ENCODE measurements around the gene DHX36. TPM values are rescaled to one million over a fixed set of nuclear protein-coding genes. Genes with fewer than 3 reads are reported as not detected.
A peak's percentile ranks its signal among the peaks of the same experiment; 100 is the strongest.

Gene DHX36
- total RNA-seq, 4 donors from 2014 or later: 28.5 to 113 (median 50.0) TPM

DNA sequence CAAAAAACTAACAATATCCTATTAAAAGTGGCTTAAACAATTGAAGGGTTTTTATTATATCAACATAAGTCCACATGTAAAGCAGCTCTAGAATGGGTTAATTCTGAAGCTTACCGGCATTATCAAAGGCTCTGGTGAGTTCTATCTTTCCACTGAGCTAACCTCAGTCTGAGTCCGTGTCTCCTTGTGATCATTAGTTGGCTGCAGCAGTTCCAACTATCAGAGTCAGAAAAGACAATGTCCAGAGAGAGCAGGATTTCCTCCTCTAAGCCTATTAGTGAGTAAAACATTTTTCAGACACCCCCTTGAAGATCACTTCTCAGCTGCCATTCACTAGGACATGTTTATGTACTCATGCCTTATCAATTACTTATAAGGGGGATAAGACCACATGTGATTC, 49.9 kb downstream of the DHX36 start:
- intact Hi-C loops (cut with DNase I; ENCODE audit: low total_unique reads): no loop called here
- in situ Hi-C loops (cut with MboI; ENCODE audit: low pct_ligation_motif_present in 1 of 4, low pct_unique_long_range_greater_than_20kb in 1 of 4, low sequenced_read_pairs in 3 of 4): no loop called here
- Histone ChIP-seq H3K4me3 (no peak overlapping the region), H3K9me3 (no peaks in the 10 kb centered on the region), H3K4me1 (no peaks in the 10 kb centered on the region), H3K27ac (no peak overlapping the region), H3K27me3 (no peaks in the 10 kb centered on the region), H3K36me3 (peaks cover 0 to 63% (median 16%) of the 10 kb centered on the region in 4 donors)
- no peak for DNase-seq
- no peak for TF ChIP-seq CTCF (IDR thresholded peaks at IDR 0.05)
- TF ChIP-seq POLR2AphosphoS5 (IDR thresholded peaks at IDR 0.05): no peak
- TF ChIP-seq EP300 (IDR thresholded peaks at IDR 0.05; ENCODE audit: low read depth): no peak
- no peak for TF ChIP-seq POLR2A (IDR thresholded peaks at IDR 0.05)
- WGBS, 2 donors (ENCODE audit: low coverage in 1 of 2): 60 to 69% methylated on average over 1 to 2 of the region's 2 CpGs

DNA sequence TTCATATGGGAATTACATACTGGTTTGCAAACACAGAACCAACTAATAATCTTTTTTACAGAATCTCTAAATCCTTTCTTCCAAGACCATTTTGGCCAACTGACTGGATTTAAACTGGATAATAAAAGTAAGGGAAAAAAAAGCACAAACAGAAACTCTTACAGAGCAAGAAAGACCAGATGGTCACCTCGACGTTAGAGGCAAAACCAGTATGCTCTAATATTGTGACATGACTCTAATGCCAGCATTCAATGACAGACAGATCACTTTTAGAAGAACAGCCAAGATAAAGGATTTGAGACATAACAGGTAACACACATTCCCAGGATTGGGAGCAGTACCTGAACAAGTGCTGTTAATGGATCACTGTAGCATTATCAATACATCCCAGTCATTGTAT, 50.9 kb downstream of the DHX36 start:
- in situ Hi-C loops (cut with MboI; ENCODE audit: low pct_ligation_motif_present in 1 of 4, low pct_unique_long_range_greater_than_20kb in 1 of 4, low sequenced_read_pairs in 3 of 4) (no loop called here), intact Hi-C loops (cut with DNase I; ENCODE audit: low total_unique reads) (no loop called here)
- Histone ChIP-seq H3K4me3 (no peak overlapping the region), H3K4me1 (no peaks in the 10 kb centered on the region), H3K27ac (no peak overlapping the region), H3K27me3 (no peaks in the 10 kb centered on the region), H3K36me3 (peaks cover 0 to 54% (median 16%) of the 10 kb centered on the region in 4 donors), H3K9me3 (no peaks in the 10 kb centered on the region)
- WGBS, 2 donors (ENCODE audit: low coverage in 1 of 2): 61 to 72% methylated on average over 2 of the region's 2 CpGs
- TF ChIP-seq EP300 (IDR thresholded peaks at IDR 0.05; ENCODE audit: low read depth) (no peak), CTCF (IDR thresholded peaks at IDR 0.05) (no peak)
- no peak for DNase-seq

- no peaks in the 10 kb centered on the region for H3K9me3 ChIP-seq
- no peak for DNase-seq
- H3K27ac ChIP-seq: no peak overlapping the region
- in situ Hi-C loops (cut with MboI; ENCODE audit: low pct_ligation_motif_present in 1 of 4, low pct_unique_long_range_greater_than_20kb in 1 of 4, low sequenced_read_pairs in 3 of 4): loop anchor here (5.0 to 10.0 kb wide), 2 partner anchors 157 to 160 kb away; no protein-coding TSS in a partner anchor
- TF ChIP-seq POLR2AphosphoS5 (IDR thresholded peaks at IDR 0.05) (no peak), CTCF (IDR thresholded peaks at IDR 0.05) (no peak), EP300 (IDR thresholded peaks at IDR 0.05; ENCODE audit: low read depth) (no peak), POLR2A (IDR thresholded peaks at IDR 0.05) (no peak)
- H3K27me3 ChIP-seq: no peaks in the 10 kb centered on the region
- peaks cover 0 to 3% (median 0%) of the 10 kb centered on the region in 4 donors for H3K4me1 ChIP-seq
- peaks cover 0 to 19% (median 0%) of the 10 kb centered on the region in 4 donors for H3K36me3 ChIP-seq
- H3K4me3 ChIP-seq: no peak overlapping the region
- 80% methylated on average over 8 of the region's 8 CpGs; no CpG with 5 or more reads in 1 of the 2 donors for WGBS, 2 donors (ENCODE audit: low coverage in 1 of 2)
- intact Hi-C loops (cut with DNase I; ENCODE audit: low total_unique reads): loop anchor here (5.0 to 10.0 kb wide), 2 partner anchors 152 to 250 kb away; no protein-coding TSS in a partner anchor
Observed at GRCh38 chr3:154254527-154254926, 69.8 kb downstream of the DHX36 start.

DNA sequence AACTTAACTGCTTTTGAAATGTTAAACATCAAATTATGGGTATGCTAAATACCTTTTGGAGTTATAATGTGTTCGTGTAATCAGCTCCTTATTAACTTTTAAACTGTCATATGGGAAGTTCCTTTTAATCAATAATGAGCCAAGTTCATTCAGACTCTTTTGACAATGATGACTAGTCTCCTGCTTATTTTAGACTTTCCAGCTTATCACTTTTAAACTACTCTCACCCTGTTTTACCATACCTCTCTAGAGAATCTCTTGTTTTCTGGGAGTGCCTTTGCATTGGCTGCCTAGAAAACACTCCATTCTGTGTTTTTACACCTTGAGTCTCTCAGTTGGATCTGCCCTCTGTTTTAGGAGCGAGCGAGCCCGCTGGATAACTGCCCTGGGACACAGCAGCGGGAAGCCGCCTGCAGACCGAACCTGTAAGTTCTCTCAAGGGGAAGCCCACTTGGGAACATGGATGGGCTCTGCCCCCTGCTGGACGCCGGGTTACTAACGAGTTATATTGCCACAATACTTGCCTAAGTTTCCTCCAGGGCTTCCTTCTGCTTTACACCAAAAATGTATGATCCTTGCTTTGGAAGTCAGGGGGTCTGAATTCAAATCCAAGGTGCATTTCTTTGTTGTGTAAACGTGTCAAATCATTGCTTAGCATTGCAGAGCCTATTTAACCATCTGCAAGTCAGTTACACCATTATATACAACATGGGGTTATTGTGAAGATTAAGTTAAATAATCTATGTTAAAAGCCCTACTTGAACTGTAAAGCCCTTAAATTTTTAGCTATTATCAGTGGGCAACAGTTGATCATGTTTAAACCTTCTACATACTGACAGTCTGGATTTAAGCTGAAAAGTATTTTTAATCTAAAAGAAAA, 71.3 kb downstream of the DHX36 start:
- TF ChIP-seq POLR2A (IDR thresholded peaks at IDR 0.05) (no peak), EP300 (IDR thresholded peaks at IDR 0.05; ENCODE audit: low read depth) (no peak), CTCF (IDR thresholded peaks at IDR 0.05) (peak; percentile 83 to 92 (median 89)), POLR2AphosphoS5 (IDR thresholded peaks at IDR 0.05) (peak in 1 of 3 donors; percentile 35)
- Histone ChIP-seq H3K9me3 (no peaks in the 10 kb centered on the region), H3K27me3 (no peaks in the 10 kb centered on the region), H3K27ac (no peak overlapping the region), H3K4me1 (peaks cover 0 to 3% (median 0%) of the 10 kb centered on the region in 4 donors), H3K4me3 (no peak overlapping the region), H3K36me3 (peaks cover 0 to 4% (median 0%) of the 10 kb centered on the region in 4 donors)
- peak; percentile 89 for DNase-seq
- 10 to 44% methylated on average over 1 to 11 of the region's 11 CpGs for WGBS, 2 donors (ENCODE audit: low coverage in 1 of 2)
- intact Hi-C loops (cut with DNase I; ENCODE audit: low total_unique reads): loop anchor here (5.0 to 10.0 kb wide), 2 partner anchors 151 to 248 kb away; no protein-coding TSS in a partner anchor
- in situ Hi-C loops (cut with MboI; ENCODE audit: low pct_ligation_motif_present in 1 of 4, low pct_unique_long_range_greater_than_20kb in 1 of 4, low sequenced_read_pairs in 3 of 4): loop anchor here (5.0 to 10.0 kb wide), 2 partner anchors 156 to 158 kb away; no protein-coding TSS in a partner anchor
